NT2/D1 (cell line): ENCODE measurements around the gene RASEF.

Experiments
- DNase-seq: peaks from one replicate; pipeline ENCODE4 v3.0.0-alpha.2; 2011; ENCODE audit warnings: low read depth, low spot score
- H3K27me3 ChIP-seq: 2 replicates; pipeline ENCODE4 v1.6.0; 2011; ENCODE audit warnings: mild to moderate bottlenecking; ENCODE audit not compliant: insufficient read length, insufficient read depth
- H3K36me3 ChIP-seq: 2 replicates; pipeline ENCODE4 v1.6.1; 2011; ENCODE audit warnings: mild to moderate bottlenecking, low read length, mixed read lengths; ENCODE audit not compliant: insufficient read depth, insufficient read length
- H3K4me1 ChIP-seq: 2 replicates; pipeline ENCODE4 v1.5.1; 2011; ENCODE audit not compliant: insufficient read depth, insufficient read length
- H3K4me3 ChIP-seq: 2 replicates; pipeline ENCODE4 v1.5.1; 2011; ENCODE audit warnings: low read depth; ENCODE audit not compliant: insufficient read length
- H3K9ac ChIP-seq: 2 replicates; pipeline ENCODE4 v1.6.0; 2011; ENCODE audit warnings: low read depth; ENCODE audit not compliant: insufficient read length
- H3K9me3 ChIP-seq: 2 replicates; pipeline ENCODE4 v1.5.1; 2011; ENCODE audit warnings: mild to moderate bottlenecking, low read length; ENCODE audit not compliant: insufficient read depth
- SUZ12 ChIP-seq: IDR thresholded peaks from 2 replicates; pipeline ENCODE4 v1.6.1; 2011; ENCODE audit not compliant: insufficient read length, insufficient read depth; ENCODE audit errors: extremely low read depth
- YY1 ChIP-seq: IDR thresholded peaks from 2 replicates; pipeline ENCODE4 v1.6.1; 2011; ENCODE audit not compliant: insufficient read length, insufficient read depth
- ZNF274 ChIP-seq: IDR thresholded peaks from 2 replicates; pipeline ENCODE4 v1.6.1; 2011; ENCODE audit warnings: mild to moderate bottlenecking, low read depth, low read length

The RASEF gene

GRCh38 chr9:83012168-83012921, 50.6 kb downstream of the RASEF start:
- no peak for TF ChIP-seq YY1
- TF ChIP-seq ZNF274 = no peak
- no peak for TF ChIP-seq SUZ12

GRCh38 chr9:83011611-83012010, 51.3 kb downstream of the RASEF start:
- Histone ChIP-seq H3K27me3 (no peaks in the 10 kb centered on the region), H3K9me3 (no peaks in the 10 kb centered on the region), H3K9ac (no peak overlapping the region), H3K4me1 (no peaks in the 10 kb centered on the region), H3K4me3 (no peak overlapping the region), H3K36me3 (no peaks in the 10 kb centered on the region)
- no peak for DNase-seq
- TF ChIP-seq YY1 (no peak), ZNF274 (no peak), SUZ12 (no peak)

More at GRCh38 chr9:83012168-83012921, 50.6 kb downstream of the RASEF start:
- no peaks in the 10 kb centered on the region for H3K4me1 ChIP-seq
- H3K36me3 ChIP-seq = no peaks in the 10 kb centered on the region
- no peaks in the 10 kb centered on the region for H3K27me3 ChIP-seq
- no peaks in the 10 kb centered on the region for H3K9me3 ChIP-seq
- DNase-seq = no peak
- H3K9ac ChIP-seq = no peak overlapping the region
- no peak overlapping the region for H3K4me3 ChIP-seq

DNA sequence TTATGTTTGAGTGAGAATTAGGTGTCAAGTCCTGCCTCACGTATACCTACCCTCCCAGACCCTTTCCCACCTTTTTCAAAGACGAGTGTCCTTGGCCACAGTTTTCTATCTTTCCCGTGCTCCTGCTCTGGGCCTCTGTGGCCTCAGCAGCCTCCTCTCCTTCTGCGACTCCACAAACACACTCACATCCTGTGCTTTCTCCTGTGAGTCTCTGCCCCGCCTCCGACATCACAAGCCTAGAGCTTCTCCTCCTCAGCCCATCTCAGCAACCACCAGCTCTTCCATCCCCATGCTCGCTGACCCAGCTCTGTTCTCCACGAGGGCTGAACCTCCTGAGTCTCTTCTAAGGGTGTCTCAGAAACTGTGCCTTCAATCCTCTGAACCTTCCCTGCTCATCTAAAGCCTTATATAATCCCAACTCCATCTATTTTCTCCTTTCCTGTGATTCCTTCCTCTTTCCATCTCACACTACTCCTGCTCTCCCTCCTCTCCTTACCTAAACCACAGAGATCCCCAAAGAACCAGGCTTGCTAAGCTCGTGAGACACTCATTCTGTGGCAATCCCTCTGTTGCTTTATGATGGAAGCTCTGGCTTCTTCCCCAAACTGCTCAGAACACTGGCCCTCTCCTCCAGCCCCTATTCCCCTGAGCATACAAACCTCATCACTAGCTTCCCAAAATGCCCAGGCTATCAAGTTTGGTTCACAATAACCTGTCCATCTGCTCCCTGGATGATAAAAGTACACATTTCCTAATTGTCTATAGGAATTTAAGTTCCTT, 55.2 kb downstream of the RASEF start:
- Histone ChIP-seq H3K4me3 (no peak overlapping the region), H3K4me1 (no peaks in the 10 kb centered on the region), H3K9me3 (no peaks in the 10 kb centered on the region), H3K27me3 (no peaks in the 10 kb centered on the region), H3K36me3 (no peaks in the 10 kb centered on the region), H3K9ac (no peak overlapping the region)
- DNase-seq = no peak
- TF ChIP-seq SUZ12 (no peak), YY1 (no peak), ZNF274 (no peak)

- TF ChIP-seq ZNF274 = no peak
- TF ChIP-seq SUZ12 = no peak
- TF ChIP-seq YY1 = no peak
- no peak for DNase-seq
- no peaks in the 10 kb centered on the region for H3K36me3 ChIP-seq
- no peak overlapping the region for H3K9ac ChIP-seq
- H3K27me3 ChIP-seq = no peaks in the 10 kb centered on the region
- H3K4me1 ChIP-seq = no peaks in the 10 kb centered on the region
- no peak overlapping the region for H3K4me3 ChIP-seq
- H3K9me3 ChIP-seq = no peaks in the 10 kb centered on the region
These were observed 56.6 kb downstream of the RASEF start for GRCh38 chr9:83006378-83006777.

DNA sequence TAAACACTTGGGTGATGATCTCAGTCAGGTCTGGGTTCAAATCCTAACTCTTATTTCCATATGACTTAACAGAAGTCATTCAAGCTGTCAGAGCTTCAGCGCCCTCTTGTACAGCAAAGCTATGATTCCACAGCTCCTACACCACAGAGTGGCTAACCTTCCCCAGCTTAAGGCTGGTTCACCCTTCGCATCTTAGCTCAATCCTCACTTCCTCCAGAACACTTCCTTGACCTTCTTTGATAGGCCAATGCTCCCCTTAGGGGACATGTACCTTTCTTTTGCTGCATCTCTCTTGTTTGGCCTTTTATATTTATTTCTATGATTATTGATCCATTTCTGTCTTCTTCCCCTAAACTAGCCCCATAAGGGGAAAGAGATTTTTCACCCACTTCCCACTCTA, 57.0 kb downstream of the RASEF start:
- H3K4me3 ChIP-seq = no peak overlapping the region
- no peaks in the 10 kb centered on the region for H3K4me1 ChIP-seq
- no peak for TF ChIP-seq YY1
- TF ChIP-seq ZNF274 = no peak
- TF ChIP-seq SUZ12 = no peak
- H3K9me3 ChIP-seq = no peaks in the 10 kb centered on the region
- no peak overlapping the region for H3K9ac ChIP-seq
- H3K36me3 ChIP-seq = no peaks in the 10 kb centered on the region
- H3K27me3 ChIP-seq = no peaks in the 10 kb centered on the region
- DNase-seq = no peak

DNA sequence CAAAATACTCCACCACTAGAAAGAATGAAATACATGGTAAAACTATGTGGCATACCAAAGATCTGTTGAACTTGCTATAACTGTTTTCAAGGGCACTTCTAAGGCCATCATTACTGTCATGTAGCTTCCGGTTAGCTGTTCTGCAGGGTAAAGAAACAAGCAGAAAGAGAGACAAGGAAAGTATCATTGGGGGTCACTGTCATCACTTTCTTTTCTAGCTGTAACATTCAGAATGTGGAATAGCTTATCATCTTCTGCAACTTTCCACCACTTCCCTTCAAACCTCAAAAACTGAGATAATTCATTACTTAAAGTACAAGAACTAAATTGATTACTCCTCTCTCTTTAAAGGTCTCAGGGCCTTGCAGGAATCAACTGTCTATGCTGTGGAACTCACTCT, 57.6 kb downstream of the RASEF start:
- TF ChIP-seq ZNF274 (no peak), YY1 (no peak), SUZ12 (no peak)
- H3K4me1 ChIP-seq = no peaks in the 10 kb centered on the region
- no peak overlapping the region for H3K4me3 ChIP-seq
- H3K27me3 ChIP-seq = no peaks in the 10 kb centered on the region
- H3K36me3 ChIP-seq = no peaks in the 10 kb centered on the region
- DNase-seq = no peak
- H3K9ac ChIP-seq = no peak overlapping the region
- H3K9me3 ChIP-seq = no peaks in the 10 kb centered on the region

GRCh38 chr9:83002329-83002728, 60.6 kb downstream of the RASEF start:
- H3K4me1 ChIP-seq = no peaks in the 10 kb centered on the region

More at GRCh38 chr9:83002329-83002728, 60.6 kb downstream of the RASEF start:
- DNase-seq = no peak
- H3K9ac ChIP-seq = no peak overlapping the region
- H3K36me3 ChIP-seq = no peaks in the 10 kb centered on the region
- no peaks in the 10 kb centered on the region for H3K9me3 ChIP-seq
- TF ChIP-seq YY1 = no peak
- TF ChIP-seq ZNF274 = no peak
- no peak for TF ChIP-seq SUZ12
- H3K4me3 ChIP-seq = no peak overlapping the region
- no peaks in the 10 kb centered on the region for H3K27me3 ChIP-seq
